MV-4-11 (cell line): Measurements from ENCODE around the gene NF1.
"Not testable (repeated sequence)": the region's sequence is repeated elsewhere in the genome, so short reads cannot be mapped to it uniquely, and the experiment has no call there.

ENCODE experiments used
- DNase-seq: peaks from one replicate; lab custom pipeline; 2025; lab: John Stamatoyannopoulos, UW

NF1 gene

GRCh38 chr17:31345191-31345747 is 250.5 kb downstream of the NF1 start:
- DNase-seq: not testable (repeated sequence)

GRCh38 chr17:31349454-31349853 is 254.7 kb downstream of the NF1 start:
- no peak for DNase-seq

- no peak for DNase-seq
Measured at GRCh38 chr17:31355935-31356334, 261.2 kb downstream of the NF1 start.

GRCh38 chr17:31357091-31357490 is 262.3 kb downstream of the NF1 start:
- DNase-seq: no peak

- no peak for DNase-seq
Measured at GRCh38 chr17:31357839-31358394, 263.1 kb downstream of the NF1 start.

GRCh38 chr17:31364012-31364411 is 269.2 kb downstream of the NF1 start:
- DNase-seq: no peak

- DNase-seq: no peak
Measured at GRCh38 chr17:31366088-31366487, 271.3 kb downstream of the NF1 start.

GRCh38 chr17:31369266-31369665 is 274.5 kb downstream of the NF1 start:
- no peak for DNase-seq

GRCh38 chr17:31371511-31372097 is 276.8 kb downstream of the NF1 start:
- peak; percentile 60 for DNase-seq

GRCh38 chr17:31373150-31374093 is 278.6 kb downstream of the NF1 start:
- peak; percentile 82 for DNase-seq

- DNase-seq: peak; percentile 75
Measured at GRCh38 chr17:31374094-31374447, 279.3 kb downstream of the NF1 start.

- no peak for DNase-seq
Measured at GRCh38 chr17:31374503-31374902, 279.7 kb downstream of the NF1 start.

GRCh38 chr17:31378638-31379037 is 283.9 kb downstream of the NF1 start:
- no peak for DNase-seq

GRCh38 chr17:31379597-31380205 is 284.9 kb downstream of the NF1 start:
- no peak for DNase-seq

- no peak for DNase-seq
Measured at GRCh38 chr17:31381165-31381668, 286.4 kb downstream of the NF1 start.

- DNase-seq: not testable (repeated sequence)
Measured at GRCh38 chr17:31382668-31383275, 288.0 kb downstream of the NF1 start.

- DNase-seq: not testable (repeated sequence)
Measured at GRCh38 chr17:31383488-31383887, 288.7 kb downstream of the NF1 start.

- no peak for DNase-seq
Measured at GRCh38 chr17:31385428-31386285, 290.9 kb downstream of the NF1 start.

GRCh38 chr17:31386542-31387075 is 291.8 kb downstream of the NF1 start:
- DNase-seq: no peak

GRCh38 chr17:31387438-31387837 is 292.7 kb downstream of the NF1 start:
- no peak for DNase-seq
